ENCODE data around the gene FGR.

FGR gene

GRCh38 chr1:27592931-27593677 is 41.9 kb downstream of the FGR start:
- peak overlapping the region; percentile 9 for H3K4me3 ChIP-seq (ENCODE audit: low read length)

GRCh38 chr1:27592232-27592930 is 42.6 kb downstream of the FGR start:
- TF ChIP-seq CTCF (conservative IDR thresholded peaks at IDR 0.05; ENCODE audit: low read depth, low read length), result no peak
- DNase-seq (ENCODE audit: low read depth), result no peak

More at GRCh38 chr1:27592931-27593677, 41.9 kb downstream of the FGR start:
- no peak for TF ChIP-seq CTCF (conservative IDR thresholded peaks at IDR 0.05; ENCODE audit: low read depth, low read length)
- no peak for DNase-seq (ENCODE audit: low read depth)

GRCh38 chr1:27591622-27592021 is 43.4 kb downstream of the FGR start:
- TF ChIP-seq CTCF (conservative IDR thresholded peaks at IDR 0.05; ENCODE audit: low read depth, low read length), result no peak
- DNase-seq (ENCODE audit: low read depth), result no peak
- no peak overlapping the region for H3K4me3 ChIP-seq (ENCODE audit: low read length)

More at GRCh38 chr1:27592232-27592930, 42.6 kb downstream of the FGR start:
- H3K4me3 ChIP-seq (ENCODE audit: low read length), result no peak overlapping the region

- TF ChIP-seq CTCF (conservative IDR thresholded peaks at IDR 0.05; ENCODE audit: low read depth, low read length), result no peak
- DNase-seq (ENCODE audit: low read depth), result no peak
- no peak overlapping the region for H3K4me3 ChIP-seq (ENCODE audit: low read length)
These were observed 44.0 kb downstream of the FGR start for GRCh38 chr1:27590917-27591508.

GRCh38 chr1:27589841-27590426 is 45.1 kb downstream of the FGR start:
- no peak overlapping the region for H3K4me3 ChIP-seq (ENCODE audit: low read length)
- DNase-seq (ENCODE audit: low read depth), result no peak
- no peak for TF ChIP-seq CTCF (conservative IDR thresholded peaks at IDR 0.05; ENCODE audit: low read depth, low read length)

GRCh38 chr1:27589441-27589840 is 45.5 kb downstream of the FGR start:
- no peak for TF ChIP-seq CTCF (conservative IDR thresholded peaks at IDR 0.05; ENCODE audit: low read depth, low read length)
- no peak for DNase-seq (ENCODE audit: low read depth)
- H3K4me3 ChIP-seq (ENCODE audit: low read length), result no peak overlapping the region

Measured in retinal pigment epithelial cell (primary cell).